Measurements from ENCODE around the gene HAUS5.

DNA sequence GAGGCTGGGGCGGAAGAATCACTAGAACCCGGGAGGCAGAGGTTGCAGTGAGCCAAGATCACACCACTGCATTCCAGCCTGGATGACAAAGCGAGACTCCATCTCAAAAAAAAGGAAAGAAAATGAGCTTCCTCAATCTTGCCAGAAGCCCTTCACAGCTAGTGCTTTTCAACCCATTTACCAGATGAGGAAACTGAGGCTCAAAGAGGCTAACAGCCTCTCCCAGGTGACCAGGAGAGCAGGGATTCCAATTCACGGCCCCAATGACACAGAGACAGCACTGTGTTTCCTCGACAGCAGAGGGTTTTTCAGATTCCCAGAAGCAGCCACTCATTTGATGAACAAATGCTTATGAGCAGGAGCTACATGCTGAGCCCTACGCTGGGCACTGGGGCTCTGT, 57.0 kb downstream of the HAUS5 start:
- TF ChIP-seq EP300 (IDR thresholded peaks at IDR 0.05; ENCODE audit: borderline replicate concordance) (no peak), TAF1 (IDR thresholded peaks at IDR 0.05; ENCODE audit: low read depth) (no peak), REST (IDR thresholded peaks at IDR 0.05; ENCODE audit: low read depth) (no peak), TCF12 (IDR thresholded peaks at IDR 0.05; ENCODE audit: low read depth) (no peak), RAD21 (IDR thresholded peaks at IDR 0.05; ENCODE audit: low read depth) (no peak), ZBTB7A (IDR thresholded peaks at IDR 0.05; ENCODE audit: low read depth) (no peak), EGR1 (IDR thresholded peaks at IDR 0.05) (no peak), TEAD4 (IDR thresholded peaks at IDR 0.05) (no peak)

All from Ishikawa (cell line).